ENCODE measurements around the gene MKKS.
"Not testable (repeated sequence)": the region's sequence is repeated elsewhere in the genome, so short reads cannot be mapped to it uniquely, and the experiment has no call there.

The MKKS gene

GRCh38 chr20:10408108-10408813 is 25.8 kb downstream of the MKKS start:
- Mint-ChIP-seq H3K27ac (no peak overlapping the region), H3K9me3 (no peaks in the 10 kb centered on the region), H3K36me3 (peaks cover 9% of the 10 kb centered on the region), H3K27me3 (no peaks in the 10 kb centered on the region), H3K4me3 (no peak overlapping the region), H3K4me1 (peaks cover 11% of the 10 kb centered on the region)
- ATAC-seq: no peak

- no peaks in the 10 kb centered on the region for H3K9me3 Mint-ChIP-seq
- H3K4me1 Mint-ChIP-seq: peaks cover 16% of the 10 kb centered on the region
- H3K27me3 Mint-ChIP-seq: no peaks in the 10 kb centered on the region
- H3K4me3 Mint-ChIP-seq: no peak overlapping the region
- ATAC-seq: no peak
- H3K36me3 Mint-ChIP-seq: peaks cover 9% of the 10 kb centered on the region
- no peak overlapping the region for H3K27ac Mint-ChIP-seq
These were observed 29.0 kb downstream of the MKKS start for GRCh38 chr20:10404959-10405530.

GRCh38 chr20:10404023-10404628 is 29.9 kb downstream of the MKKS start:
- no peak overlapping the region for H3K27ac Mint-ChIP-seq
- ATAC-seq: no peak
- peaks cover 16% of the 10 kb centered on the region for H3K4me1 Mint-ChIP-seq
- peaks cover 9% of the 10 kb centered on the region for H3K36me3 Mint-ChIP-seq
- no peaks in the 10 kb centered on the region for H3K27me3 Mint-ChIP-seq
- no peaks in the 10 kb centered on the region for H3K9me3 Mint-ChIP-seq
- no peak overlapping the region for H3K4me3 Mint-ChIP-seq

GRCh38 chr20:10402938-10403608 is 30.9 kb downstream of the MKKS start:
- Mint-ChIP-seq H3K27ac (peak overlapping the region; percentile 31), H3K27me3 (no peaks in the 10 kb centered on the region), H3K9me3 (no peaks in the 10 kb centered on the region), H3K4me1 (peaks cover 16% of the 10 kb centered on the region), H3K36me3 (peaks cover 9% of the 10 kb centered on the region), H3K4me3 (no peak overlapping the region)
- no peak for ATAC-seq

- H3K36me3 Mint-ChIP-seq: no peaks in the 10 kb centered on the region
- no peak overlapping the region for H3K27ac Mint-ChIP-seq
- no peak overlapping the region for H3K4me3 Mint-ChIP-seq
- H3K27me3 Mint-ChIP-seq: no peaks in the 10 kb centered on the region
- H3K9me3 Mint-ChIP-seq: no peaks in the 10 kb centered on the region
- peaks cover 9% of the 10 kb centered on the region for H3K4me1 Mint-ChIP-seq
- no peak for ATAC-seq
These were observed 35.1 kb downstream of the MKKS start for GRCh38 chr20:10398834-10399369.

DNA sequence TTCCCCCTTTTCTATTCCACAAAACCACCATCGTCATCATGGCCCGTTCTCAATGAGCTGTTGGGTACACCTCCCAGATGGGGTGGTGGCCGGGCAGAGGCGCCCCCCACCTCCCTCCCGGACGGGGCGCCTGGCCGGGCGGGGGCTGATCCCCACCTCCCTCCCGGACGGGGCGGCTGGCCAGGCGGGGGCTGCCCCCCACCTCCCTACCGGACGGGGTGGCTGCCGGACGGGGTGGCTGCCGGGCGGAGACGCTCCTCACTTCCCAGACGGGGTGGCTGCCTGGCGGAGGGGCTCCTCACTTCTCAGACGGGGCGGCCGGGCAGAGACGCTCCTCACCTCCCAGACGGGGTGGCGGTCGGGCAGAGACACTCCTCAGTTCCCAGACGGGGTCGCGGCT is 39.3 kb downstream of the MKKS start:
- ATAC-seq, H3K27ac Mint-ChIP-seq, H3K4me3 Mint-ChIP-seq, H3K4me1 Mint-ChIP-seq, H3K27me3 Mint-ChIP-seq, H3K9me3 Mint-ChIP-seq, H3K36me3 Mint-ChIP-seq: not testable (repeated sequence)

DNA sequence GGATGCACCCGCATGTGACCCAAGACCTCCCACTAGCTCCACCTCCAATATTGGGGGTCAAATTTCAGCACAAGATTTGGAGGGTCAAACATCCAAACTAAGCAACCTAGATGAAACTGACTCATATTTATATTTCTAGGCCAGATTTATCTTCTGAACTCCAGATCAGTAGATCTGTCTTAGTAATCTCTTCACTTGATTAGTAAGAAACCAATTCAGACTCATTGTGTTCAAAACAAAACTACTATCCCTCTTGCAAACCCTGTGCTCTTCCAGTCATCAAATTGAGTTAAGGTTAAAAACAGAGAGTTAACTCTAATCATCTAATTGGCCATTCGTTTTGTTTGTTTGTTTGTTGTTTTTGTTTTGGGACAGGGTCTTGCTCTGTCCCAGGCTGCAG is 43.3 kb downstream of the MKKS start:
- H3K27me3 Mint-ChIP-seq: peaks cover 13% of the 10 kb centered on the region
- no peak overlapping the region for H3K27ac Mint-ChIP-seq
- no peak overlapping the region for H3K4me3 Mint-ChIP-seq
- H3K4me1 Mint-ChIP-seq: no peaks in the 10 kb centered on the region
- H3K9me3 Mint-ChIP-seq: no peaks in the 10 kb centered on the region
- no peaks in the 10 kb centered on the region for H3K36me3 Mint-ChIP-seq
- no peak for ATAC-seq

DNA sequence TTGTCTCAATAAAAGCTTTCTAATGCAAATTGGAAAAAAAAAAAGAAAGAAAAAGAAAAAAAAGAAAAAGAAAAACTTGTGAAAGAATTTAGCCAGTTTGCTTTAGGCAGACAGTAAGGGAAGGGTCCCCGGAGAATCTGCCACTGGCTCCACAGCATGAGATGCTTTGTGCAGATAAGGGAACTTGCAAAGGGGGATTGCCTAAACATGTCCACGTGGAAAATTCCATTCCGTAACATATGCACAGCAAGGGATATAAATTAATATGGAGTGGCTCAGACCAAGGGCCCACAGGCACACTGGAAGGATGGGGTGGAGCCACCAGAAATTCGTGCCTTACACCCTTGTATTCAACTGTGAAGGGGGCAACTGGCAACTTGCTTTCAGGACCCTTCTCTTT is 45.4 kb downstream of the MKKS start:
- no peaks in the 10 kb centered on the region for H3K4me1 Mint-ChIP-seq
- no peaks in the 10 kb centered on the region for H3K9me3 Mint-ChIP-seq
- H3K27ac Mint-ChIP-seq: no peak overlapping the region
- no peak for ATAC-seq
- peaks cover 15% of the 10 kb centered on the region for H3K27me3 Mint-ChIP-seq
- H3K36me3 Mint-ChIP-seq: no peaks in the 10 kb centered on the region
- H3K4me3 Mint-ChIP-seq: no peak overlapping the region

DNA sequence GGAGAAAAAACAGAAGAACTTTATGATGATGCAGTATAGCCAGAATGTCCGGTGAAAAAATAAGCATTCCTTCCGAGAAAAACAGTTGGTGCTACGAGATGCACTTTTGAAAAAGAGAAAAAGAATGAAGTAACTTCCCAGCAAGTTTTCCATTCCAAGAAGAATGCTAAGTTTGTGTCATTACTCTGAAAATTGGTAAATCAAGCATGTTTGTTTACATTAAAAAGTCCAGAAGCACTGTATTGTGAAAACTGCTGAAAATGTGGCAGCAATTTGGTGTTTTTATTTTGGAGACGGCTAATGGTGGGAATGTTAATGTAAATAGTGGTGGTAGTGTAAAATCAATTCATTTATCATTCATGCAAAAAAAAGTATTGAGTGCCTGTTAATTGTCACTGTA is 46.3 kb downstream of the MKKS start:
- ATAC-seq: no peak
- no peaks in the 10 kb centered on the region for H3K4me1 Mint-ChIP-seq
- H3K9me3 Mint-ChIP-seq: no peaks in the 10 kb centered on the region
- H3K27ac Mint-ChIP-seq: no peak overlapping the region
- H3K36me3 Mint-ChIP-seq: no peaks in the 10 kb centered on the region
- H3K4me3 Mint-ChIP-seq: no peak overlapping the region
- peaks cover 24% of the 10 kb centered on the region for H3K27me3 Mint-ChIP-seq

- H3K4me3 Mint-ChIP-seq: no peak overlapping the region
- no peaks in the 10 kb centered on the region for H3K9me3 Mint-ChIP-seq
- no peak overlapping the region for H3K27ac Mint-ChIP-seq
- H3K36me3 Mint-ChIP-seq: no peaks in the 10 kb centered on the region
- no peak for ATAC-seq
- no peaks in the 10 kb centered on the region for H3K4me1 Mint-ChIP-seq
- peaks cover 25% of the 10 kb centered on the region for H3K27me3 Mint-ChIP-seq
These were observed 48.0 kb downstream of the MKKS start for GRCh38 chr20:10385850-10386544.

GRCh38 chr20:10381477-10381876 is 52.5 kb downstream of the MKKS start:
- no peak overlapping the region for H3K27ac Mint-ChIP-seq
- no peaks in the 10 kb centered on the region for H3K36me3 Mint-ChIP-seq
- peaks cover 2% of the 10 kb centered on the region for H3K9me3 Mint-ChIP-seq

GRCh38 chr20:10379761-10380160 is 54.3 kb downstream of the MKKS start:
- peaks cover 19% of the 10 kb centered on the region for H3K27me3 Mint-ChIP-seq
- ATAC-seq: no peak
- no peaks in the 10 kb centered on the region for H3K36me3 Mint-ChIP-seq
- H3K4me3 Mint-ChIP-seq: no peak overlapping the region
- H3K9me3 Mint-ChIP-seq: peaks cover 6% of the 10 kb centered on the region
- H3K27ac Mint-ChIP-seq: no peak overlapping the region
- H3K4me1 Mint-ChIP-seq: no peaks in the 10 kb centered on the region

More at GRCh38 chr20:10381477-10381876, 52.5 kb downstream of the MKKS start:
- peaks cover 14% of the 10 kb centered on the region for H3K27me3 Mint-ChIP-seq
- H3K4me1 Mint-ChIP-seq: no peaks in the 10 kb centered on the region
- ATAC-seq: no peak
- H3K4me3 Mint-ChIP-seq: no peak overlapping the region

GRCh38 chr20:10376270-10377075 is 57.5 kb downstream of the MKKS start:
- Mint-ChIP-seq H3K27me3 (peaks cover 14% of the 10 kb centered on the region), H3K9me3 (peaks cover 11% of the 10 kb centered on the region), H3K27ac (no peak overlapping the region), H3K36me3 (no peaks in the 10 kb centered on the region), H3K4me3 (no peak overlapping the region), H3K4me1 (no peaks in the 10 kb centered on the region)
- no peak for ATAC-seq

DNA sequence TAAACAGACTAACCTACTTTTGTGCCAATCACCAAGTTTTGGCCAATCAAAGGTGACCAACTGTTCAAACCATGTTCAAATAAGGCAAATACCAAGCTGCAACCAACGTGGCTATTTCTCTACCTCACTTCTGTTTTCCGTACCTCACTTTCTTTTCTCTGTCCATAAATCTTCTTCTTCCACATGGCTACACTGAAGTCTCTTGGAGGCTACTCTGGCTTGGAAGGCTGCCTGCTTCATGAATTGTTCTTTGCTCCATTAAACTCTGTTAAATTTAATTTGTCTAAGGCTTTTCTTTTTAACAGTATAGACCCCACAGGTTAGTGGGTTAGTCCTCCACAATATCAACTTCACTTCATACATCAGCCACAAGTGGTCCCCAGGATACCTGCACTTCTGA is 58.8 kb downstream of the MKKS start:
- Mint-ChIP-seq H3K9me3 (peaks cover 11% of the 10 kb centered on the region), H3K27ac (no peak overlapping the region), H3K27me3 (peaks cover 14% of the 10 kb centered on the region), H3K36me3 (no peaks in the 10 kb centered on the region), H3K4me1 (no peaks in the 10 kb centered on the region), H3K4me3 (no peak overlapping the region)
- ATAC-seq: no peak
